ENCODE measurements around the gene HYDIN.
"Not testable (repeated sequence)": the region's sequence is repeated elsewhere in the genome, so short reads cannot be mapped to it uniquely, and the experiment has no call there.

GRCh38 chr16:71151654-71152053, 78.9 kb downstream of the HYDIN start:
- TF ChIP-seq CTCF (conservative IDR thresholded peaks at IDR 0.05); ZFX (IDR thresholded peaks at IDR 0.05): not testable (repeated sequence)
